DMS153 (cell line): ENCODE data around the gene CGGBP1.
"Not testable (repeated sequence)": the region's sequence is repeated elsewhere in the genome, so short reads cannot be mapped to it uniquely, and the experiment has no call there.

Source experiments
- DNase-seq: peaks from one replicate; lab custom pipeline; 2025; lab: John Stamatoyannopoulos, UW

The CGGBP1 gene

GRCh38 chr3:88034491-88035275, 24.1 kb downstream of the CGGBP1 start:
- DNase-seq, result no peak

GRCh38 chr3:88033808-88034207, 25.0 kb downstream of the CGGBP1 start:
- DNase-seq, result no peak

GRCh38 chr3:88033079-88033478, 25.7 kb downstream of the CGGBP1 start:
- no peak for DNase-seq

- DNase-seq, result no peak
Observed at GRCh38 chr3:88032245-88032644, 26.6 kb downstream of the CGGBP1 start.

GRCh38 chr3:88031642-88032077, 27.1 kb downstream of the CGGBP1 start:
- peak; percentile 26 for DNase-seq

- no peak for DNase-seq
Observed at GRCh38 chr3:88030210-88030609, 28.6 kb downstream of the CGGBP1 start.

GRCh38 chr3:88028876-88029275, 29.9 kb downstream of the CGGBP1 start:
- no peak for DNase-seq

- DNase-seq, result no peak
Observed at GRCh38 chr3:88025001-88025552, 33.7 kb downstream of the CGGBP1 start.

GRCh38 chr3:88019024-88019423, 39.8 kb downstream of the CGGBP1 start:
- DNase-seq, result no peak

GRCh38 chr3:88015656-88016055, 43.1 kb downstream of the CGGBP1 start:
- not testable (repeated sequence) for DNase-seq

GRCh38 chr3:88013592-88013991, 45.2 kb downstream of the CGGBP1 start:
- DNase-seq, result no peak

GRCh38 chr3:88010810-88011209, 48.0 kb downstream of the CGGBP1 start:
- DNase-seq, result no peak

GRCh38 chr3:88009066-88009465, 49.7 kb downstream of the CGGBP1 start:
- no peak for DNase-seq

GRCh38 chr3:88005066-88005465, 53.7 kb downstream of the CGGBP1 start:
- DNase-seq, result no peak

- peak; percentile 7 for DNase-seq
Observed at GRCh38 chr3:88003115-88003755, 55.6 kb downstream of the CGGBP1 start.

- DNase-seq, result no peak
Observed at GRCh38 chr3:88002448-88002847, 56.4 kb downstream of the CGGBP1 start.
